HG02970 (cell line): ENCODE results near the gene PPP1R1C.

Experiments
- ATAC-seq: cut with Tn5 transposase; IDR thresholded peaks from one replicate; pipeline ENCODE4 v1.9.1; 2021; ENCODE audit warnings: mild to moderate bottlenecking, moderate library complexity, moderate number of reproducible peaks; ENCODE audit not compliant: unreplicated experiment, low FRiP score

PPP1R1C gene

DNA sequence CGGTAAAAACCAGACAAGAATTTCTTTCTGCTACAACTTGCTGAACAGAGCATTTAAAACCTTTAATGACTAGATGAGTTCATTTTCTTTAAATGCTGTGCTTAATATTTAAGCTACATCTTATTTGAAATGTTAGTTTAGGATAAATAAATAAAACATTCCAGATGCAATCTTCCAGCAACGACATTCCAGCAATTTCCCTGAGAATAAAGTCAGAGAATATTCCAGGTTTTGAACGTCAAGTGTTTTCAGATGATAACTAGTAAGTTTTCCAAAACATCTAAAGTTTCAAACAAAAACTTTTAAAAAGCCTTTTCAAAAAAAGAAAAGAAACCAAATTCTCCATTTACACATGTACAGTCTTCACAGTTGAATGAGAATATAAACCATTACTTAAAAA lies 104.8 kb downstream of the PPP1R1C start:
- no peak for ATAC-seq

DNA sequence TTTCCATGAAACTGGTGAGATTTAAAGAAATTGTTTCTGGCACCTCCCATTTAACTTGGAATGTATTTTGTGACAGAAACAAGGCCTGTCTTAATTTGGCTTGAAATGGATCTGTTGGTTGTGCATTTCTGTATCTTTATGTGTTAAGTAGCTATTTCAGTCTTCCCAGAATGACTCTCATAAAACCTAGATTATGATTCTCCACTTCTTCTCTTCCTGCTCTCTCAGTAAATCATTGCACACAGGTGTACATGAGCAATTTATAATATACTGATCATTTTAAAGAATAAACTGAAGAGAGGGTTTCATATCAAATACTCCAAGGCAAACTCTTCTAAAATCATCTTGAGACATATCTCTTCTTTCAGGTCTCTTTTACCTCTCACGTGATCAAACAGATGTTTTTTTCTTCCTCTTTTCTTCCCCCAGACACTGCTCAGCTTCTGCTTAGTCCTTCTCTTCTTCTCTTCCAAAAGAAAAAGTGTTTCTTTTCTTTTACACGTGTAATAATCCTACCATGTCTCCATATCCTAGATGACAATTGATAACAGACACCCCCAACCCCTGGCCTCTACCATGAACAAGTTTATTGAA lies 112.0 kb downstream of the PPP1R1C start:
- ATAC-seq, result no peak

DNA sequence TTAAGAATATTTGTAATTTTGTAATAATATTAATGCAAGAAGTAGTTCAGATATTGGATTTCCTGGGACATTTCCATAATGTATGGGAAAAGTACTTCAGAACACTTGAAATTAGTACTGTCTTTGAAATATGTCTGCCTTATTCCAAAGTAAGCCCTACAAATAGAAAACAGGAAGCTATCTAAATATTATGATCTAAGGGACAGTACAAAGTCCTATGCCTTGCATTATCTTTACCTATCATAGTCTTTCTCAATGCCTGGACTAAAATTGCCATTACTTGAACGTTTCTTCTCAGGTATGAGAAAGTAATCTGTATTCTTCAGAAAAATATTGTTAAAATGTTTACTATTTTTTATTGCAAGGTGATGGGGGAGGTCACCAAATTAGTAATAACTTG lies 113.0 kb downstream of the PPP1R1C start:
- ATAC-seq, result no peak

DNA sequence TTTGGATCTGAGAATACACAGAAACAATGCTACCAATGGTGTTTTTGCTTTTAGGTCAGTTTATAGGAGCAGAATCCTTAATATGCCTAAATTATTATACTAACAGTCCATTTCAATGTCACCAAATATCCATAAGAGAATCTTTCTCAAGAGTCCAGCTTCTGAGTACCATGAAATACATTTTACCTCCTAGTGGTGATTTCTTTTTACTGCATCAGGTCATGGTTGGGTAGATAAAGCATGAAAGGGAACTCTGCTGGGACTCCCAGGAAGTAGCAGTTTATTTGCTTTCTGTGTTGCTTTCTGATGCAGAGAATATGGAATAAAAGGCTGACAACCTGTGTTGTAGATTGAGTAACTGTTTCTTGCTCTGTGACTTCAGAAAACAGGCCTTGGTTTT lies 115.6 kb downstream of the PPP1R1C start:
- no peak for ATAC-seq

DNA sequence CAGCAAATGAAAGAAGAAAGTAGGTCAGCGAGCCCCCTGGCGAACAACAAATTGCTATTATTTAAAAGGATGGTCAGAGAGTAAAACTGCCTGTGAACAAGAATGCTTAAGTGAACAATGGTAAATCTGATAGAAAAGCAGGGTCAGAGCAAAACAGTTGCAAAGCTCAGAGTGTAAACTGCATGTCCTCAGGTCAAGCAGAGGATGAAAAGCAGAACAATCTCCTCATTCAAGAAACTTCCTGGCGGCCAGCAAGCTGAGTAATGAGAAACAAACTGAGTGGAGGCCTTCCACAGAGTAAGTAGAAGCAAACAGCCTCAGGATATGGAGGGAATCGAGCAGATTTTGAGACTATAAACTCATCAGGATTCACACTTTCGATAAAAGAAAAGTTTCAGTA lies 117.9 kb downstream of the PPP1R1C start:
- no peak for ATAC-seq

DNA sequence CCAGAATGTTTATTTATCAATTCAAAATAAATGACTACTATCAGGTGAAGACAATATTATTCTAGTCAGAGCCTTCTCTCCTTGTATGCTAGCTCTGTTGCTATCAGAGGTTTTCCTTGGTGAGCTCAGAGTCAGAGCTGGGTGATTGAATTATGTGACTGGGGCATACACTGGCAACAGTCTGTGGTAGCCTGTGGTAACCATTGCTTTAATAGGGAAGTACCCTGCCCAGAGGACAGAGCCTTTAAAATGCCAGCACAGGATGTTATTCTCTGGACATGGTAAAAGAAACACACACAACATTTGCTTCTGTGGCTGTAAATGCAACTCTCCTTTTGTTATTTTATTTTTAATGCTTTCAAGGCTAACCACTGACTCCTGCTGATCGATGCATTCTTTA lies 124.7 kb downstream of the PPP1R1C start:
- no peak for ATAC-seq

DNA sequence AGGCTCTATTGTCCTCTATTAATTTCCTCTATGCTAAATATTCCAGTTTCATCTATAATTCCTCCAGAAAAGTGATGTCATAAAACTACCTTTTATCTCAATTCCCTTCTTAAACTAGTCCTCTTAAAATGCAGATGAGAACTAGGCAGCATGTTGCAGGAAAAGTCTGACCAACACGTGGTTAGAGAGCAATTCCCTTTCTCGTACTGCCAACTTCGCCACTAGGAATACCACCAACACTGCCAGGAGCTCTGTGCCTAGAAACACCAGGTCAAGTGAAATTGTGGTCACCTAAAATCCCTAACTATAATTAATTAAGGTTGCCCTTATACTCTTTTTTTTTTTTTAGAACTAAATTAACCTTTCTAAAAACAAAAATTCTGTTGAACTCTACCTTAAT lies 127.7 kb downstream of the PPP1R1C start:
- no peak for ATAC-seq

DNA sequence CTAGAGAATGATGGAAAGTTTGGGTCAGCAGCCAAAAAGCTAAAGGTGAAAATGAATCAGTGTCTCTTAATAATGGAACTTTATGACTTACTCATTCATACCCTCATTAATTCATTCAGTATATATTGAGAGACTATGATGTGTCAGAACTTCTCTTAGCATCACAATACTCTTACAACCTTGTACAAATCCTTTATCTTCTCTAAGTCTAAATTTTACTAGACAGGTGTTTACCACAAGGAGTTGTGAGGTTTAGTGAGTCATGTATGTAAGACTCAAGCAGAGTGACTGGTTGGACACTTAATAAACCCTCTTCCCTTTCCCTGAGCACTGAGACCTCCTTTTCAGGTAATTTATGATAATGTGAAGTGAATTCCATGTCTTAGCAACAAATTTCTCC lies 129.6 kb downstream of the PPP1R1C start:
- no peak for ATAC-seq

DNA sequence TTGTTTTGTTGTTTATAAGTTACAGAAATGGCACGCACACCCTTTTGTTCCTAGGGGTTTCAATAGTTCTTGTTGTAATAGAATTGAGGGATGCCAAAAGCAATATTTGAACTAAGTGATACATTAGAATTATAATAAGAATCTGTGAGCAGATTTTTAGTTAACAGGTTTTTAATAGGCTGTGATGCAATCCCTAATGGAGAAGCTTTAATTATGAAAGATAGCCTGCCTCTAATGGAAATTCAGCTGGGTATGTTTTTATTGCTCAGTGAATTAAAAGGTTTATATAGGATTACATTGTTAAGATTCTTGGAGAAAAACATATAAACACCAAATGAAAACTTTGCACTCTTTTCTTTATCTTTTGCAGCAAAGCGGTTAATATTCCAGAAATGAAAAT lies 131.1 kb downstream of the PPP1R1C start:
- no peak for ATAC-seq

DNA sequence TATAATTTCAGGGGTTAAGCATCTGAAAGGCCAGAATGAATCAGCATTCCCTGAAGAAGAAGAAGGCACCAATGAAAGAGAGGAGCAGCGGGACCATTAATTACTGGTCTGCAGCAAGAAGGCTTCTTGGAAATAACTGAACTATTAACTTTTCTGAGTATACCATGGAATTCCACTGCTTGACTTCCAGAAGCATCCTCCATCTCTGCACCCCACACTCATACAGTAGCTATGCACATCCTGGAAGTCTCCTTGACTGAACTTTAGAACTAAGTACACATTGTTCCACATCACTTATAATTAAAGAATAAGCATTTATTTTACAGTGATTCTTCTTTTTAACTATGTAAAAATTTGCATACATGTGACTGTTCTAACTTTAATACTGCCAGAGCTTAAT lies 131.5 kb downstream of the PPP1R1C start:
- ATAC-seq, result no peak

DNA sequence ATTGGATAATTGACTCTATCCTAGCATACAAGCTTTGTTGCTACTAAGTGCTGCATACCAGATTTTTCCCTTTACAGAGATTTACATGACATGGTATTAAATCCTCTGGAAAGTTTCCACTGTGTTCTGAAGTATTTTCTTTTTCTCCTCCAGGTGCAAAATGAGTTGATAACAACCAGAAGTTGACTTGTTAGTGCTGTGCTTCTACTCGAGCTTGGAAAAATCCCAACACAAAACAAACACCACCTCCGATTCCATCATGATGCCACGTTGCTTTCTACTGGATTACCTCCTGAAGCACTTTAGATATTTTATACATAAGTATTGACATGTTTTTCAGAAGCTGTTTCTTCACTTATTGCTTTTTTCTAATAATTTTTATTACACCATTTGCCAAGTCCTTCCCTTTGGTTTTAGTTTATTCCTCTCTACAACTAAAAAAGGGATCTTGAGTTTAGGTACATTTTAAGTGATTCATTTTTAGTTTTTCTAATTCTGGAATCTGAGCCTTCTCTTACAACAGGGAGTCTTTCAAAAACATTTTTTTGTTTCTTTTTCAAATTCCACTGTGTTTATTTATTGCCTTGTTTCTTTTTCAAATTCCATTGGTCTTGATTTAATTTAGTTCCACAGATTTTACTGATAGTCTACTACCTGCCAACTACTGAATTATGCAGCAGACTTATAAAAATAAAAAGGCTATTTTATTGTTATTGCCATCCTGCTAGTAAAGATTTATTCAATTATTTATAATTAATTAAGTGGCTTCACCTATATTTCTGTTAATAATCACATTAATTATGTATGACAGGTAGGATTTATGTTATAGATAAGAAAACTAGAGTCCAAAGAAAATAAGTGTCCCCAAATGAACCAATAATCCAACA lies 143.4 kb downstream of the PPP1R1C start:
- no peak for ATAC-seq

DNA sequence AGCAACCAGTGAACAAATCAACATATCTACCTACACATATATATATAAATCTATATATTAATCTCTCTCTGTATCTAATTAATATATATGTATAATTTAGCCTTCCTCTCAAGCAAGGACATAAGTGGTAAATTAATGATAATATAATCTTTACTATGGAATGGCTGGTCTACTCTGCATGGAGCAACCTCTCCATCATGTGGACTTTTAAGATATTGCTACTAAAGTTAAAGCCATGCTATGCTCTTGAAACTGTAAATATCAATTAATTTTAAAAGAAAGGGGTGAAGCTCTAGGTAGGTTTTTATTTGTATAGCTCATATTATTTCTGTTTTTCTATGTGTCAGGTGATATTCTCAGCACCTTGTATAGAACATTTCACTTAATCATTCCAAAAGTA lies 147.0 kb downstream of the PPP1R1C start:
- no peak for ATAC-seq

DNA sequence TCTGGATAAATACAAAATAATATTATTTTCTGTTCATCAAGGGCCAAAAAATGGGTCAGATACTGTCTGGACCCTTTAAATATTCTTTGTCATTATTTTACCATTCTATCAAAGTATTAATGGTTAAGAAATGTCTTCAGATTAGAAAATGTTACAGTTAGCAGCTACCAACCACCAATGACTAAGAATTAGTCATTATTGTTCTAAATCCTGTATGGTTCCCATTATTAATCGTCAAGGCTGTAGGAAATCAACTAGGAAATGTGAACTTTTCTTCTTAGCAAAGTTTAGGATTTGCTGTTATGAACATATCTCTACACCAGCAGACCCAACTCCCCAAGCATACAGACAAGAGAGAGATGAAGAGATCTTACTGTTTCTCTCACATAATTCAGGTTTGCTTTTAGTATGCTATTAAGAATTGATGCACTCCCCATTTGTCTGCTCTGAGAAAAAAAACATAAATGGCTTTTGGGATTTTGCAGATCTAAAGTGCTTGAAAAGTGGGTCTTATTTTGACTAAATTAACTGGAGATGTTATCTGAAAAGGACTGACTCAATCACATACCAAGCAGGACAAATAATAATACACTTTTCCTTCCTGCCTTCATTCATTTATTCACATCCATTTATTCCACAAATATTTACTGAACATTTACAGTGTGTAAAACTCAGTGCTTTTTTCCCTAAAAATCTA lies 147.7 kb downstream of the PPP1R1C start:
- ATAC-seq, result no peak

DNA sequence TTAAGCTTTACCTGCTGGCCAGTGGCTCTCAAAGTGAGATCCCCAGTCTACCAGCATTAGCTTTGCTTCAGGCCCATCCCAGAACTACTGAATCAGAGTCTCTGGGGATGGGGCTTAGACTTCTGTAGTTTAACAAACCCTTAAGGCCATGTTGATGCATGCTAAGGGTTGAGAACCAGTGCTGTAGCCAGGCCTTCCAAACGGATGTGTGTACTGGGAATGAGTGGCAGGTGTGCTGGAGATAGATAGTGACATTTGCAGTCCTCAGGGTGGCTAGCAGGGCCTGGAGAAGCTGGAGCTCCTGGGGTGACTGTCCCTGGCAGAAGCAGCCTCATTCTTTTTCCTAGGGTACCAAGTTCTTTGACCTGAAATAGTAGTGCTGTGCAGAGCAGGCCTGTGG lies 148.5 kb downstream of the PPP1R1C start:
- no peak for ATAC-seq

DNA sequence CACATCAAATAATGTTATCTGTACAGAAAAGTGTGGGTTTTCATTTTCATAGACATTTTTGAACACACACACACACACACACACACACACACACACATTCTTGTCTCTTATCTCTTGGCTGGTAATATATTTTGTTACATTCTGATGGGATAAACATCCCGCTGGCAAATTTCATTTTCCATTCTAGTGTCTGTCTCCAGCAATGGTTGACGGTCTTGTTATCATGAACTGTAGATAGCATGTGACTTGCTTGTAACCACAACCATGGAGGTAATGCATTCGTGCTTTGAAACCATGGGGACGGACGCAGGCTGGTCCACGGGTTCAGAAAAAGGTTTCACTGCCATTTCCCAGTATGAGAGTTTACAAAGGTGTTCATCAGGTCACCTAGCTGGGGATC lies 156.4 kb downstream of the PPP1R1C start:
- no peak for ATAC-seq

DNA sequence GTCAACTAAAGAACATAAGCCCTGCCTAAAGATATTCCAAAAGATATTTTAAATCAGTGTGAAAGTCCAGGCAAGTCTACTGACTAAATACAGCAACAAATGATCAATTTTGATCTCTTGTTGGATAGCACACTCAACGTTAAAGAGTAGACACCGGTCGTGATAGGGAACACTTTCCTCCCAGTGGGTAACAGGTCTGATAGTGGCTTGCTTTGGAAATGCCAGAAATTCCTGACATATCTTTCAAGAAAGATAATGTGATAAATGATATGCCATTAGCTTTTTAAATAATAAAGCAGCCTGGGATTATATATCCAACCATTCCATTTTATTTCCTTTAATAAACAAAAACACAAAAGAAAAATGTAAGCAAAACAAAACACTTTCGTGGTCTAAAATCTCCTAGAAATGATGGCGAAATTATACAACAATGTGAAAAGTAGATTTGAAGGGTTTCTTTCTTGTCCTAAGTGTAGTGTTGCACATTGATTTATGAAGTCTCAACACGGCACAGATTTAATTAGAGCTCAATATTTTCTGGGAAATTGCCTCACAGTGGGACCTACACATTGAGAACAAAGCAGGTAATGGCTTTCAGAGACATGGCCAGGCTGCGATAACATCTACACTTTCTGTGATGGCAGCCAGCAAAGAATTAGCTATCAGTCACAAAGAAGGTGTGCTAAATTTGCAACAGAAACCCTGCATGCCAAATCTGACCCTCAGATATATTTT lies 158.6 kb downstream of the PPP1R1C start:
- no peak for ATAC-seq

DNA sequence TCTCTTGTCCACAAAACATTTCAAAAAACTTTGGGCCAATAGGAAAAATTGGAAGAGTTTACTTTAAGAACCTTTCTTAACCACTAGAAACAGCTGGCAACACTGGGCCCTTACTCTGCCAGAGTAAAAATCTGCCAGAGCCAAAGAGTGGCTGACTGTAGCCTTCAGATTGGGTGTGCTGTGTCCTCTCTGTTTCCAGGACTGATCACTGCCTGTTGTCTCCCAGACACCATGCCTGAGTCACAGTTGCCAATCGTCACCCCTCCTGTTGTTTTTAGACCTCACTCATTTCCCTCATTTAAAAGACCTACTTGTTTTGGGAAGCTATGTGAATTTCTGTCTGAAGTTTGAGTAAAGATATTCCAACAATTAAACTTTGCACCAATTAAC lies 159.1 kb downstream of the PPP1R1C start:
- no peak for ATAC-seq

DNA sequence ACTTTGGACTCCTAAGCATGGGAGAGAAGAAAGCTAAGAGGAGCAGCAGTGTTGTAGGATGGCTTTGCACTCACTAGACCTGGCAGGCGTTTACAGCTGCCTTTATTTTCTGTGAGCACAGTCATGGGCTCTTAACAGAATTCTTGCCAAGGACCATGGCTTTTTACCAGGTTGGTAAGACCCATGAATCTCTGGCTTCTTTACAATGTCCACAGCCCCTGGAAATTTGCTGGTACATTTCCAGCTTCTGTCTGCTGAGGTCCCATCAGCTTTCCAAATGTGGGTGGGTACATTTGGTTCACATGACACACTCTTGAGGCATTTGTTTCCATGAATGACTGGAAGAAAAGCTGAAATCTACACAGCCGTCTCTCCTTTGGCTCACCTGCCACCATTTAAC lies 162.7 kb downstream of the PPP1R1C start:
- ATAC-seq, result no peak

DNA sequence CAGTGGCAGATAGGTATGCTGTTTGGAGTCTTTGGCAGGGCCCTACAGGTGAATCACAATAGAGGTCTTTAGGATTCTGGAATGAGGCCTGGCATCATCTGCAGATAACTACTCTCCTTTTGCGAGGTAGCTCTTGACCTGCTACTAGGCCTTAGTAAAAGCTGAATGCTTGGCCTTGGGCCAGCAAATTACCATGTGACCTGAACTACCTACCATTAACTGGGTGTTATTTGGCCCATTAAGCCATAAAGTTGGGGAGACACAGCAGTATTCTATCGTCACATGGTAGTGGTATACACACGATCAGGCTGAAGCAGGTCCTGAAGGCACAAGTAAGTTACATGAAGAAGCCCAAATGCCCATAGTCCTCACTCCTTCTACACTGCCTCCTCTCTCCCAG lies 178.2 kb downstream of the PPP1R1C start:
- no peak for ATAC-seq

DNA sequence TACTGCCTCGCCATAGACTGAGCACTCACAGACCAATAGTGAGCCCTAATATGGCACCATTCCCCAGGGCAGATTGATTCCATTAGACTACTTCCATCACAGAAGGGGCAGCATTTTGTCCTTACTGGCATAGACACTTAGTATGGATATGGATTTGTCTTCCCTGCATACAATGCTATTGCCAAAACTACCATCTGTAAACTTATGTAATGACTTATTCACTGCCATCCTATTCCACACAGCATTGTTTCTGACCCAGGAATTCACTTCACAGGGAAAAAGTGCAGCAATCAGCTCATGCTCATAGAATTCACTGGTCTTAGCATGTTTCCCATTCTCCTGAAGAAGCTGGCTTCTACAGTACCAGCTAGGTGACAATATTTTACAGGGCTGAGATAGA lies 179.0 kb downstream of the PPP1R1C start:
- ATAC-seq, result no peak

DNA sequence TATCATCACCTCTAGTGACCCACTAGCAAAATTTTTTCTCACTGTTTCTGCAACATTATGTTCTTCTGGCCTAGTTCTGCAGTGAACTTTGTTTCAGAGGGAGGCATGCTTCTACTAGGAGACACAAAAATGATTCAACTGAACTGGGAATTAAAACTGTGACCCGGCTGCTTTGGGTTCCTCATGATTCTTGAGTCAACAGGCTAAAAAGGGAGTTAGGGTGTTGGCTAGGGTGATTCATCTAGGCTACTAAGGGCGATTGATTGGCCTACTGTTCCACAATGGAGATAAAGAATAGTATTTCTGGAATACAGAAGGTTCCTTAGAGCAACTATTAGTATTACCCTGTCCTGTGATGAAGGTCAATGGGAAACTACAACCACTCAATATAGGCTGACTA lies 179.5 kb downstream of the PPP1R1C start:
- ATAC-seq, result no peak
